PC-9 (cell line): ENCODE data around the gene RFPL4A. TPM values are rescaled to one million over a fixed set of nuclear protein-coding genes. Genes with fewer than 3 reads are reported as not detected.
"Not testable (repeated sequence)": the region's sequence is repeated elsewhere in the genome, so short reads cannot be mapped to it uniquely, and the experiment has no call there.

ENCODE experiments used
- BruUV-seq: library from RNA; stranded (reverse); fragments of 400-500 nt; replicated peaks from 2 replicates; lab custom pipeline; 2021; lab: Mats Ljungman, UMichigan
- CTCF ChIA-PET: fragments of 300-600 bp; sonication (Branson Sonifier 250); formaldehyde crosslinking; loops from one replicate; lab custom pipeline; 2022; ENCODE audit warnings: antibody characterized with exemption; lab: Charles Lee
- POLR2A ChIA-PET: fragments of 300-600 bp; sonication (Branson Sonifier 250); formaldehyde crosslinking; loops from one replicate; lab custom pipeline; 2022; ENCODE audit warnings: antibody characterized with exemption; ENCODE audit not compliant: unreplicated experiment; lab: Charles Lee
- DNase-seq, 2 experiments: peaks; one replicate each; pipeline versions ENCODE4 v3.0.0 to v3.0.0-alpha.2; 2015 to 2022; ENCODE audit warnings: mixed read lengths in 1 of 2
- H2AFZ ChIP-seq: fragments of 200-600 bp; sonication (generic); 2 replicates; pipeline ENCODE4 v1.8.1; 2017; ENCODE audit warnings: antibody characterized with exemption
- H3F3A ChIP-seq: fragments of 200-600 bp; sonication (generic); 2 replicates; pipeline ENCODE4 v1.8.1; 2017; ENCODE audit warnings: antibody characterized with exemption, mild to moderate bottlenecking, low read depth; ENCODE audit not compliant: insufficient read depth
- H3K27ac ChIP-seq: fragments of 200-600 bp; sonication (generic); 2 replicates; pipeline ENCODE4 v1.6.1; 2016; ENCODE audit warnings: mixed run types
- H3K27me3 ChIP-seq: fragments of 200-600 bp; sonication (generic); 2 replicates; pipeline ENCODE4 v1.6.1; 2016; ENCODE audit warnings: low read depth, mixed run types; ENCODE audit not compliant: insufficient read depth
- H3K36me3 ChIP-seq: fragments of 200-600 bp; sonication (generic); 2 replicates; pipeline ENCODE4 v1.6.1; 2016; ENCODE audit warnings: low read depth, mixed run types
- H3K4me1 ChIP-seq: fragments of 200-600 bp; sonication (generic); replicated peaks from 2 replicates; pipeline ENCODE4 v1.6.1; 2016; ENCODE audit warnings: mixed run types; ENCODE audit not compliant: insufficient read depth
- H3K4me2 ChIP-seq: fragments of 200-600 bp; sonication (generic); 2 replicates; pipeline ENCODE4 v1.6.1; 2017; ENCODE audit warnings: mixed run types
- H3K4me3 ChIP-seq: fragments of 200-600 bp; sonication (generic); 2 replicates; pipeline ENCODE4 v1.6.1; 2016; ENCODE audit warnings: mixed run types
- H3K79me2 ChIP-seq: fragments of 200-600 bp; sonication (generic); 2 replicates; pipeline ENCODE4 v1.6.1; 2017; ENCODE audit warnings: low read depth, mixed run types
- H3K9me2 ChIP-seq: fragments of 200-600 bp; sonication (generic); 2 replicates; pipeline ENCODE4 v1.8.1; 2017; ENCODE audit warnings: mild to moderate bottlenecking; ENCODE audit not compliant: insufficient read depth
- H3K9me3 ChIP-seq: fragments of 200-600 bp; sonication (generic); 2 replicates; pipeline ENCODE4 v1.8.1; 2016; ENCODE audit warnings: low read depth; ENCODE audit not compliant: insufficient read depth
- H4K20me1 ChIP-seq: fragments of 200-600 bp; sonication (generic); 2 replicates; pipeline ENCODE4 v1.8.1; 2017; ENCODE audit not compliant: insufficient read depth
- EZH2 ChIP-seq: fragments of 200-600 bp; sonication (generic); IDR thresholded peaks from 2 replicates; pipeline ENCODE4 v1.8.0; 2017; ENCODE audit warnings: antibody characterized with exemption, low read depth
- intact Hi-C: fragments of 100-400 bp; cut with micrococcal nuclease; formaldehyde crosslinking; loops from one replicate; pipeline ENCODE4 v1.10.0; 2022; ENCODE audit not compliant: unreplicated experiment
- total RNA-seq: library from RNA; stranded (reverse); gene quantifications from 2 replicates; pipeline ENCODE4 v1.2.3, GENCODE V29; 2021
- TF ChIP-seq, protein P1 (sequence below): fragments of 200-600 bp; sonication (generic); conservative IDR thresholded peaks from 2 replicates; pipeline ENCODE4 v1.6.1; 2017; ENCODE audit warnings: mixed run types, antibody characterized with exemption, mild to moderate bottlenecking, moderate library complexity

RFPL4A gene
- total RNA-seq, 1 experiment from 2014 or later: not detected

- Histone ChIP-seq H3K4me3 (no peak overlapping the region), H3K4me1 (no peaks in the 10 kb centered on the region), H3K27me3 (peaks cover 80% of the 10 kb centered on the region), H3K9me3 (no peaks in the 10 kb centered on the region), H3K9me2 (no peaks in the 10 kb centered on the region), H2AFZ (no peak overlapping the region), H3F3A (no peaks in the 10 kb centered on the region), H3K79me2 (no peaks in the 10 kb centered on the region), H3K27ac (no peak overlapping the region), H3K36me3 (no peaks in the 10 kb centered on the region), H3K4me2 (no peak overlapping the region), H4K20me1 (no peaks in the 10 kb centered on the region)
- BruUV-seq: no TSS peak
- intact Hi-C loops: no loop called here
- CTCF ChIA-PET: no interaction called here
- no peak for DNase-seq
- POLR2A ChIA-PET: no interaction called here
- TF ChIP-seq EZH2: no peak
- TF ChIP-seq, protein P1, sequence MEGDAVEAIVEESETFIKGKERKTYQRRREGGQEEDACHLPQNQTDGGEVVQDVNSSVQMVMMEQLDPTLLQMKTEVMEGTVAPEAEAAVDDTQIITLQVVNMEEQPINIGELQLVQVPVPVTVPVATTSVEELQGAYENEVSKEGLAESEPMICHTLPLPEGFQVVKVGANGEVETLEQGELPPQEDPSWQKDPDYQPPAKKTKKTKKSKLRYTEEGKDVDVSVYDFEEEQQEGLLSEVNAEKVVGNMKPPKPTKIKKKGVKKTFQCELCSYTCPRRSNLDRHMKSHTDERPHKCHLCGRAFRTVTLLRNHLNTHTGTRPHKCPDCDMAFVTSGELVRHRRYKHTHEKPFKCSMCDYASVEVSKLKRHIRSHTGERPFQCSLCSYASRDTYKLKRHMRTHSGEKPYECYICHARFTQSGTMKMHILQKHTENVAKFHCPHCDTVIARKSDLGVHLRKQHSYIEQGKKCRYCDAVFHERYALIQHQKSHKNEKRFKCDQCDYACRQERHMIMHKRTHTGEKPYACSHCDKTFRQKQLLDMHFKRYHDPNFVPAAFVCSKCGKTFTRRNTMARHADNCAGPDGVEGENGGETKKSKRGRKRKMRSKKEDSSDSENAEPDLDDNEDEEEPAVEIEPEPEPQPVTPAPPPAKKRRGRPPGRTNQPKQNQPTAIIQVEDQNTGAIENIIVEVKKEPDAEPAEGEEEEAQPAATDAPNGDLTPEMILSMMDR: no peak
These were observed 7.6 kb downstream of the RFPL4A start for GRCh38 chr19:55766466-55766865.

DNA sequence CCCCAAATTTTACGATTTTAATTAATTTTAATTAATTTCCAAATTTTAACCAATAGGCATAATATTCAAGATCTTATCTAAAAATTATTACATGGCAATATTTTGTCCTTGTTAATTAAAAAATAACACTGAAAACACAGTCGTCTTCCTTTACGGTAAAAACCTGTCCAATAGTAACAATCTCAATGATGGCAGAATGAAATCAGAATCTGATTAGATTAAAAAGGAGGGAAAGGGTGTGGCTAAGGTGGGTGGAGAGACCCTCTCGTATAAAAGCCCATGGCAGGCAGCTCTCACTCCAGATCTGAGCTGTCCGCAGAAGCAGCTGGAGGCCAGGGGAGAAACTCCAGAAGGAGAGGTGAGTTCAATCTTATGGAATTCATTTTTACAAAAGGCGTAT, 9.9 kb downstream of the RFPL4A start, which contains the start of gene RFPL4AL1:
Gene RFPL4AL1 (plus strand): TSS at position 301 of the 400 bp plus-strand sequence. CDS start 2,687 bp downstream, outside the sequence.
- H3K4me3 ChIP-seq, BruUV-seq, H2AFZ ChIP-seq, H3K9me3 ChIP-seq, H3K27ac ChIP-seq, intact Hi-C loops, POLR2A ChIA-PET, CTCF ChIA-PET, H3K36me3 ChIP-seq, H3F3A ChIP-seq, H3K4me2 ChIP-seq, H4K20me1 ChIP-seq, H3K79me2 ChIP-seq, DNase-seq, H3K4me1 ChIP-seq, H3K9me2 ChIP-seq: not testable (repeated sequence)
- peaks cover 67% of the 10 kb centered on the region for H3K27me3 ChIP-seq

DNA sequence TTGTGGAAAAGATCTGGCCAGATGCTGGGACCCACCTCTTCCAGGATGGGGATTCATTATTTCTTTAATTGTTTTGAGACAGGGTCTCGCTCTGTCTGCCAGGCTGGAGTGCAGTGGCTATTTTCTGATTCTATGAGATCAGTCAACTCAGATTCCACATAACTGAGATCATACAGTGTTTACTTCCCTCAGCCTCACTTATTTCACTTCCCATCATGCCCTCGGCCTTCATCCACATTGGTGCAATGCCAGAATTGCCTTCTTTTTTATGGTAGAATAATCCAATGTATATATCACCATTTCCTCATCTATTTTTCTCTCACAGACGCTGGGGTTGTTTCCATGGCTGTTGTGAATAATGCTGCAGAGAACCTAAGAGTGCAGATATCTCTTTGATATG, 10.7 kb downstream of the RFPL4A start:
- H4K20me1 ChIP-seq, H3K4me1 ChIP-seq, BruUV-seq, H3K4me2 ChIP-seq, H3K4me3 ChIP-seq, CTCF ChIA-PET, H2AFZ ChIP-seq, DNase-seq, H3K9me3 ChIP-seq, H3F3A ChIP-seq, POLR2A ChIA-PET, H3K27ac ChIP-seq, intact Hi-C loops, H3K36me3 ChIP-seq, H3K79me2 ChIP-seq, H3K9me2 ChIP-seq: not testable (repeated sequence)
- peaks cover 61% of the 10 kb centered on the region for H3K27me3 ChIP-seq

- Histone ChIP-seq H3K9me3 (no peaks in the 10 kb centered on the region), H3K27me3 (peaks cover 83% of the 10 kb centered on the region), H3K4me1 (no peaks in the 10 kb centered on the region), H3K79me2 (no peaks in the 10 kb centered on the region), H3K27ac (no peak overlapping the region), H4K20me1 (no peaks in the 10 kb centered on the region), H3F3A (no peaks in the 10 kb centered on the region), H3K36me3 (no peaks in the 10 kb centered on the region), H3K4me3 (no peak overlapping the region), H3K4me2 (no peak overlapping the region), H2AFZ (no peak overlapping the region), H3K9me2 (no peaks in the 10 kb centered on the region)
- no peak for TF ChIP-seq EZH2
- TF ChIP-seq, protein P1: peak; percentile 57; the same call in 1 of the 2 replicates
- peak in 1 of 2 experiments; percentile 12 for DNase-seq
- ChIA-PET POLR2A (no interaction called here), CTCF (no interaction called here)
- intact Hi-C loops: no loop called here
- no TSS peak for BruUV-seq
These were observed 18.6 kb downstream of the RFPL4A start for GRCh38 chr19:55777528-55777927.
